ENCODE data around the gene TECPR2.

- TF ChIP-seq CTCF (IDR thresholded peaks at IDR 0.05) (no peak), POLR2A (IDR thresholded peaks at IDR 0.05) (no peak)
Measured at GRCh38 chr14:102390064-102390855, 27.5 kb downstream of the TECPR2 start.
